ENCODE measurements around the gene PILRA. TPM values are rescaled to one million over a fixed set of nuclear protein-coding genes. Genes with fewer than 3 reads are reported as not detected.

Gene PILRA
- polyA plus RNA-seq, 1 experiment: 0.49 TPM

DNA sequence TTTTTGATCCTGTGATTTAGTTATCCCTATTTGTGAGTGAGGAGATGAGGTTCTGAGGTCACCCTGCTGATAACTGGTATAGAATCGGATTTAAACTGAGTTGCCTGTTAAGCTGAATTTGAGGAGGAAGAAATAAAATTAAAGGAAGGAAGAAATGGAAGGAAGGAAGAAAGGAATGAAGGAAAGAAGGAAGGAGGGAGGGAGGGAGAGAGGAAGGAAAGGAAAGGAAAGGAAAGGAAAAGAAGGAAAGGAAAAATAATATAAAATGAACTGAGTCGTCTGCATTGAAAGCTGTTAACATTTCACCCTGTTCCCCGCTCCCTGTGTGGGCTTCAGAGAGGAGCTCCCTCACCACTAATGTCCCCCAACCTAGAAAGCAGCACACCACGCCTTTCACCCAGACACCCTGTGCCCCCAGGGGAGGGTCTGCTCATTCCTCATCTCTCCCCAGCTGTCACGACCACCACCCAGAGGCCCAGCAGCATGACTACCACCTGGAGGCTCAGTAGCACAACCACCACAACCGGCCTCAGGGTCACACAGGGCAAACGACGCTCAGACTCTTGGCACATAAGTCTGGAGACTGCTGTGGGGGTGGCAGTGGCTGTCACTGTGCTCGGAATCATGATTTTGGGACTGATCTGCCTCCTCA is 16.3 kb downstream of the PILRA start:
- DNase-seq (ENCODE audit: low read depth): no peak
- H3K36me3 ChIP-seq (ENCODE audit: control insufficient read depth, insufficient read depth, low read length): no peaks in the 10 kb centered on the region
- CTCF ChIA-PET: interaction anchor here (0.6 to 4.3 kb wide), 3 partner anchors 18 to 884 kb away, joined by 3 to 21 read pairs (median 3); no protein-coding TSS in a partner anchor
- peaks cover 18% of the 10 kb centered on the region for H3K27me3 ChIP-seq (ENCODE audit: control insufficient read depth, insufficient read depth, low read length)
- TF ChIP-seq, protein P1, sequence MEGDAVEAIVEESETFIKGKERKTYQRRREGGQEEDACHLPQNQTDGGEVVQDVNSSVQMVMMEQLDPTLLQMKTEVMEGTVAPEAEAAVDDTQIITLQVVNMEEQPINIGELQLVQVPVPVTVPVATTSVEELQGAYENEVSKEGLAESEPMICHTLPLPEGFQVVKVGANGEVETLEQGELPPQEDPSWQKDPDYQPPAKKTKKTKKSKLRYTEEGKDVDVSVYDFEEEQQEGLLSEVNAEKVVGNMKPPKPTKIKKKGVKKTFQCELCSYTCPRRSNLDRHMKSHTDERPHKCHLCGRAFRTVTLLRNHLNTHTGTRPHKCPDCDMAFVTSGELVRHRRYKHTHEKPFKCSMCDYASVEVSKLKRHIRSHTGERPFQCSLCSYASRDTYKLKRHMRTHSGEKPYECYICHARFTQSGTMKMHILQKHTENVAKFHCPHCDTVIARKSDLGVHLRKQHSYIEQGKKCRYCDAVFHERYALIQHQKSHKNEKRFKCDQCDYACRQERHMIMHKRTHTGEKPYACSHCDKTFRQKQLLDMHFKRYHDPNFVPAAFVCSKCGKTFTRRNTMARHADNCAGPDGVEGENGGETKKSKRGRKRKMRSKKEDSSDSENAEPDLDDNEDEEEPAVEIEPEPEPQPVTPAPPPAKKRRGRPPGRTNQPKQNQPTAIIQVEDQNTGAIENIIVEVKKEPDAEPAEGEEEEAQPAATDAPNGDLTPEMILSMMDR (IDR thresholded peaks at IDR 0.05; ENCODE audit: insufficient read depth, low read depth, low read length): no peak
- POLR2A ChIA-PET: no interaction called here
- H3K4me3 ChIP-seq (ENCODE audit: low read depth, low read length): no peak overlapping the region

DNA sequence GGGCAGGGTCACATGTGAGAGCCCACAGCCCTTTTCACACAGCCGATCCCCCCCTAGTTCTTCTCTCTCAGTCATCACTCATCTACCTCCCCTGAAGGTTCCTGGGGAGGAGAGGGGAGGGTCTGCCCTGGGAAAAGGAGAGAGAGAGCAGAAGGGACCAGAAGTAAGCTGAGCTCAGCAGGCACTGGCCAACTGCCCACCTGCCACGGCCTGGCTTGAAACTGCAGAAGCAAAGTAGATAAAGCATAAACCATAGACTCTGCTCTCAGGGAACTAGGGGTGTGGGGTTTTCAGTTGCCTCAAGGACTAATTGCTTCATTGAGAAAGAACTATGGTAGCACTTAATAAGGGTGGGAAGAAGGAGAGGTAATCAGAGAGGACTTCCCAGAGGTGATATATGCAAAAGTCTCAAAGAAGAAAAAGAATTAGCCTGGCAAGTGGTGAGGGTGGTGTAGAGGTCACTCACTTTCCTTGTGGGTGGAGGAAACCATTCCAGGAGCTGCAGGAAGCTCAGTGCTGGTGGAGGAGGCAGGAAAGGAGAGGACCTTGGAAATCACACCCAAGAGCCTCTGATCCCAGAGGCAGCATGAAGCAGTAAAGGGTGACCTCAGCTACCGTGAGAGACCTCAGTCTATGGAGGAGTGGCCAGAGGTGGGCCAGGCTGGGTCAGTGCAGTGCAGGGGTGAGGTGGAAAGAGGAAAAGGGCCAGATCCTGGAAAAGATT is 17.2 kb downstream of the PILRA start:
- TF ChIP-seq, protein P1 (IDR thresholded peaks at IDR 0.05; ENCODE audit: insufficient read depth, low read depth, low read length): no peak
- CTCF ChIA-PET: interaction anchor here (0.6 to 4.3 kb wide), 2 partner anchors 17 to 256 kb away, joined by 3 to 21 read pairs; no protein-coding TSS in a partner anchor
- POLR2A ChIA-PET: no interaction called here
- H3K4me3 ChIP-seq (ENCODE audit: low read depth, low read length): no peak overlapping the region
- H3K27me3 ChIP-seq (ENCODE audit: control insufficient read depth, insufficient read depth, low read length): peaks cover 18% of the 10 kb centered on the region
- no peaks in the 10 kb centered on the region for H3K36me3 ChIP-seq (ENCODE audit: control insufficient read depth, insufficient read depth, low read length)
- no peak for DNase-seq (ENCODE audit: low read depth)

DNA sequence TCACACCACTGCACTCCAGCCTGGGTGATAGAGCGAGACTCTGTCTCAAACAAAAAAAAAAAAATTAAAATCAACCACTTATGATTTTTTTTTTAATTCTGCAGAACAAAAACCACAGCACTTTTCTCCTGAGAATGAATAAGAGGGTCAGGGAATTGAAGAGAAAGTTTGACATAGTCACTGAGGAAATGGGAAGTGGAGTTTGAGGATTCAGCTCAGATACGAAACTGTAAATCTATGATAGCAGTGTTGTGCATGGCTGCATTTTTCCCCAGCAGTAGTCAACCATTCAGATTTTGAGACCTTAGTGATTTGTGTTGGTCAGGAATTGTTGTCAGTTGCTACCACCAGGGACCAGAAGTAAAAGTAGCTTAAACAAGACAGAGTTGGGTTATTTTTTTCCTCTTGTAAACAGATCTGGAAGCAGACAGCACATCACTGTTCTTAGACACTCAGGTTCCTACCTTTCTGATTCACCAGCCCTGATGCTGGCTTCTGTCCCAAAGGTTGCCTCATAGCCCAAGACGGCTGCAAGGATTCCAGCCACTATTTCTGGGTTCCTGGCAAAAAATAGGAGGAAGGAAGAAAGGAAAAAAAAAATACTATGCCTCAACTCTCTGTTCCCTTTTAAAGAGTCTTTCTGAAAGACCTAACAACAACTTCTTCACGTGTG is 20.1 kb downstream of the PILRA start:
- DNase-seq (ENCODE audit: low read depth): no peak
- TF ChIP-seq, protein P1 (IDR thresholded peaks at IDR 0.05; ENCODE audit: insufficient read depth, low read depth, low read length): no peak
- ChIA-PET CTCF (interaction anchor here (1.7 kb wide), 1 partner anchor 14 kb away, joined by 8 read pairs; no protein-coding TSS in a partner anchor), POLR2A (no interaction called here)
- Histone ChIP-seq H3K27me3 (ENCODE audit: control insufficient read depth, insufficient read depth, low read length) (peaks cover 16% of the 10 kb centered on the region), H3K4me3 (ENCODE audit: low read depth, low read length) (no peak overlapping the region), H3K36me3 (ENCODE audit: control insufficient read depth, insufficient read depth, low read length) (no peaks in the 10 kb centered on the region)

DNA sequence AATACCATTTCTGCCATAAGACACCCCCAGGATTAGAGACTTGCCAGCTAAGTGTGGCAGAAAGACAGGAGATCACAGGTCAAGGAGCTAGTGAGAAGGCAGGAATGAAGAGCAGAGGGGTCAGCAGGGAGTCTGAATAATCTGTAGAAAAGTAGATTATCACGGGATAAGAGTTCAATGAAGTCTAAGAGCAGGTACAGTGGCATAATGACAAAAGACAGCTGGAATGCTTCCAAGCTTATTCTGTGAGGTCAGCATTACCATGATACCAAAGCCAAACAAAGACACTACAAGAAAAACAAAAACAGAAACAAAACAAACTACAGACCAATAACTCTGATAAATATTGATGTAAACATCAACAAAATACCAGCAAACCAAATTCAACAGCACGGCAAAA is 20.8 kb downstream of the PILRA start:
- DNase-seq (ENCODE audit: low read depth): no peak
- ChIA-PET POLR2A (no interaction called here), CTCF (interaction anchor here (1.7 kb wide), 1 partner anchor 13 kb away, joined by 8 read pairs; no protein-coding TSS in a partner anchor)
- Histone ChIP-seq H3K4me3 (ENCODE audit: low read depth, low read length) (no peak overlapping the region), H3K36me3 (ENCODE audit: control insufficient read depth, insufficient read depth, low read length) (no peaks in the 10 kb centered on the region), H3K27me3 (ENCODE audit: control insufficient read depth, insufficient read depth, low read length) (peaks cover 16% of the 10 kb centered on the region)
- TF ChIP-seq, protein P1 (IDR thresholded peaks at IDR 0.05; ENCODE audit: insufficient read depth, low read depth, low read length): no peak
